HG03196 (cell line): ENCODE results near the gene GP1BB.

Experiments
- ATAC-seq: cut with Tn5 transposase; IDR thresholded peaks from one replicate; pipeline ENCODE4 v1.9.1; 2021; ENCODE audit not compliant: unreplicated experiment

Gene GP1BB

DNA sequence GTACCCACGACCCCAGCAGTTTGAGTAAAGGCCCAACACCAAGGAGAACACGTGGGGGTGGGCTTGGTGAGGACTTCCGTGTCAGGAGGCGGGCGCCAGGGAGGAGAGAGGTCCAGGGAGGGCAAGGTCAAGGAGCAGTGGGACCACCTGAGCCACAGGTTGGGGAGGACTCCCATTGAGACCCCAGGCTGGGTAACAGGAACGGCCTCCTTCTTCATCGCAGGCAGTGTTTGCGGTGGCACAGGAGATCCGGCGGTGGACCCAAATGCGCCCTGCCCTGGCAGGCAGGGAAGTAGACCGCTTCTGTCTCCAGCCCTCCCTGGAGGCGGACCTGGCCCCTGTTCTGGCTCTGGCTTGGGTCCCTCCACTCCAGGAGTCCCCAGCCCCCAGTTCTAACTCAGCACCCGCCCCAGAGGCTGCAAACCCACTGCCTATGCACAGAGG, 31.4 kb downstream of the GP1BB start:
- ATAC-seq = no peak

DNA sequence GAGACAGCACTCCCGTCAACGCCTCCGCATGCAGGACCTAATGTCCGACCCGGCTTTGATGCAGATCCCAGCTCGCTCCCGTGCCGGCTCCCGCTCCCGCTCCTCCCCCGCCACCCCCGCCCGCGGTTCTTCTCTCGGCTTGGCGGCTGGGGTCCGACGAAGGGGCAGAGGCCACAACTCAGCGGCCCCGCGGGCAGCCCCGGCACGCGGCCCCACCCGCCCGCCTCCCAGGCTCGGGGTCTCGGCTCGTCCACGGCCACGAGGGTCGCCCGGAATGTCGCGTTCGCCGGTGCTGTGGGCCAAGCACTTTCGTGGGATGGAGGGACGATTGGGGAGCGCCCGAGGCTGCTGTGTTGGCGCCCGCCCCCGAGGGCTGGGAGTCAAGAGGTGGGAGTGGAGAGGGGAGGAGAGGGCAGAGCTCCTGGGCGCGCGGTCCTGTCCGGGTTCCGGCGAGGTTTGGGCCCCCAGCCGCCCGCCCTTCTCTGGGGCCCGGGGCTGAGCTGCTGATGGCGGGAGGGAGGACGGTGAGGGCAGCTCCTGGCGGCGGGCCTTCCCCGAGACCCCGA, 31.9 kb downstream of the GP1BB start:
- ATAC-seq = no peak

DNA sequence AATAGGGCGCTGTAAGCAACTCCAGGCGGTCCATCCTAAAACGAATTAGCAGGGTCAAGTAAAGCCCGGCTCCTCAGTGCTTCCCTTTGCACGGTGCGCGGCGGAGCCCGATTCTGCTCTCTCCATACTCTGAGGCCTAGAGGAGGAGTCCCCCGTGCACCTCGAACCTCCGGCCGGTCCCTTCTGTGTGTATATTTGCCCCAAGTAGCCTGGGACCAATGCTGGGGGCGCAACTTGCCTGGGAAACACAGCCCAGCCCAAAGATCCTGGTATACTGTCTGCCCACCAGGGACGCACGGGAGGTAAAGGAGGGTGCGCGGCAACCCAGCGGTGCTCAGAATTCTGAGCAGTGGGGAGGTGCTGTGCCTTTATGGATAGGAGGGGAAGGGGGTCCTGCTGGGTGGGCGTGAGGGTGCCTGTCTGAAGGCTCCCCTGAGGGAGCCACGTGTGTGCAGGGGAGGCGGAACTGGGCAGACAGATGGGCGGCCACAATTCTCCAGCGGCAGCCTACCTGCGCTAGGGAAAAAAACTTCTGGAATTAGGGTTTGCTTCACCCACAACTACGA, 32.5 kb downstream of the GP1BB start:
- no peak for ATAC-seq

DNA sequence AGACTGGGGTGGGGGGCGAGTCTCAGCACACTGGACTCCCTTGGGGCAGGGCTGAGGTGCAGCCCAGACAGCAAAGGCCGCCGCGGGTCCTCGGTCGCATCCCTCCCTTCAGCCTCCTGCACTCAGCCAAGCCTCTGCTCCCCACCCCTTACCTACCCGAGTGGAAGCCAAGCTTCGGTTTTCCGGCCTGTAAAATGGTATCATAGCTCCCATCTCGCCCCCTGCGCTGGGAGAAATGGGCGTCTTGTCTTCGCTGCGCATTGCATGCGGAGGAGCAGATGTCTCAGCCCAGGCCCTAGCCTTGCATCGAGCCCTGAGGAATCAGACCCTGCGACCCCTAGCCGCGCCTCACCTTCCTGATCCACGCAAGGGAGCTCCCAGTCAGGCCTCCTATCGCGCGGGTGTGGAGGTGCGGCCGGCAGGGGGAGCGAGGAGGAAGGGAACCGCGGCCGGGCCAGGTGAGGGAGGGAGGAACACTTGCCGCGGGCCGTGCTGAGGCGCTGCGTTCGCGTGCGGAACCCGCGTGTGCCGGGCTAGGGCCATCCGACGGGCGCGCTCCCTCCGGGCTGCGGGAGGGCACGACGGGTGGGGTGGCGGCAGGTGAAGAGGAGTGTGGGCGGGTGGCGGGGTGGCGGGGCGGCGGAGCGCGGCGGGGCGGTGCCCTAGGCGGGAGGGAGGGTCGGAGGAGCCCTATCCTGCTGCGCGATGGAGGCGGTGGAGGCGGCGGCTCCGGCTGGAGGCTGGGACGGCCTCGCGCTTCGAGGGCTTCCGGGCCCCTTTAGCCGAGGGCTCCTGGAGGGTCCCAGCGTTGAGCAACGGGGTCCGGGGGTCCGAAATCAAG, 33.2 kb downstream of the GP1BB start:
- no peak for ATAC-seq

DNA sequence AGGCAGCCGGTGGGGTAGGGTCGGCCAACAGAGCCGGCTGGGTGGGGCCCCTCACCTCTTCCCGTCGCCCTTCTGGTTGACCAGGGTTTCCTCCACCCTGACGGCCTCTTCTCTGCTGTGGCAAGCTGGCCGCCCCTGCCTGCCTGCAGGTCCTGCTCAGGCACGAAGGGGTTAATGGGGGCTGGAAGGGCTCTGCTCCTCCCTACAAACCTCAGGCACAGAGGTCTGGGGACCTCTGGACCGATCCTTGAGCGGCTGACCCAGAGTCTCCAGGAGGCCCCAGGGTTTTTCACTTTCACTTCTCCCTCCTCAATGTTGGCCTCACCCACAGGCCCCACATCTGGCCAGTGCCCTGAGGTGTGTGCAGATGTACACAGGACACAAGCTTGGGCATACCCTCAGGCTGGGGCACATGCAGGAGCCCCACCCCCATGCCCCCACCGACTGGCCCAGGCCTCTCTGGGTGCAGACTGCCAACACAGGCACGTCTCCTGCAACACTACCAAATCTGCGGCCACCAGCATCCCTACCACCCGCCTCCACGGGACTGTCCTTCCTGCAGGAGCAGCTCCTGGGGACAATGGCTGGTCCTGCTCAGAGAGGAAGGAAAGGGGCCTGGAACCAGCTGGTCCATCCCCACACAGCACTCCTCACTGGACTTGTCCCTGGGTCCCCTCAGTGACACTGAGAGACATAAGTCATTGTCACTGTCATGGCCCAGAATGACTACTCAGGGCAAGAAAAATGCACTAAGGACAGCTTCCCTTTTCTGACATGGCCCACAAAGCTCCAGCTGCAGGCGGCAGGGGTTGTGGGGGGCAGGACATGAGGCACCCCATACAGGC, 34.0 kb downstream of the GP1BB start:
- ATAC-seq = no peak

DNA sequence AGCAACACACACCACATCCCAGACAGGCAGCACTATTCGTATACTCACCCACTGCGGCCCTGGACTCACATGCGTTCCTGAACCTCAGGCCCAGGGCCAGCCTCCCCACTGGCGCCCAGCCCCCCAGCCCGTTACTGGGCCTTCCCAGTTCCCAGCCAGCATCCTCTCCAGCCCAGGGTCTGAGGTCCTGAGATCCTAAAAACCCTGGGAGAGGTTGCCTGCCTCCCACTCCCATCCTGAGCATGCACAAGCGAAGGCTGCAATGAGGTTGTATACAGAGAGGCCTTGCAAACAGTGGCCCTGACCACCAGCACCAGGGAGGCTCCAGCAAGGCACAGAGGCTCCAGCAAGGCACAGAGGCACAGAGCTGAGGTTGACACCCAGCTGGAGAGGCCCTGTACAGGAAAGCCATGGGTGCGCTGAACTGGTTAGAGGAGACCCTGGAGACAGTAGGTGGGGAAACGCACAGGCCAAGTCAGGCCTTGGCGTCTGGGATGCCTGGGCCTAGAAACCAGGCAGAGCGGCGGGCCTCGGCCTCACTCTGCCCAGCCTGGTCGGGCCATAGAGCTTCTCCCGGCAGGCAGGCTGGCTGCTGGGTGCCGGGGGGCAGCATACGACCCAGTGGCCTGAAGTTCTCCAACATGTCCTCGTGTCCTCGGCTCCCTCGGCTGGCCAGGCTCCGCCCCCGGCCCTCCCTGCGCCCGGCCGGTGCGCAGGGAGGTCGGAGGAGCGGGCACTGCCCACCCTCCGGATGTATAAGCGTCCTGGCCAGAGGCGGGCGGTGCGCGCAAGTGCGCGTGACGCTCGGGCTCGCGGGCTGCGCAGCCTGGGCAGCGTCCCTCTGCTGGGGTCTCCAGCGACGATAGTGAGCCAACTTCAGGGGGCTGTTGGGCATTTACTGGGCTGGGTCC, 34.9 kb downstream of the GP1BB start:
- ATAC-seq = no peak

DNA sequence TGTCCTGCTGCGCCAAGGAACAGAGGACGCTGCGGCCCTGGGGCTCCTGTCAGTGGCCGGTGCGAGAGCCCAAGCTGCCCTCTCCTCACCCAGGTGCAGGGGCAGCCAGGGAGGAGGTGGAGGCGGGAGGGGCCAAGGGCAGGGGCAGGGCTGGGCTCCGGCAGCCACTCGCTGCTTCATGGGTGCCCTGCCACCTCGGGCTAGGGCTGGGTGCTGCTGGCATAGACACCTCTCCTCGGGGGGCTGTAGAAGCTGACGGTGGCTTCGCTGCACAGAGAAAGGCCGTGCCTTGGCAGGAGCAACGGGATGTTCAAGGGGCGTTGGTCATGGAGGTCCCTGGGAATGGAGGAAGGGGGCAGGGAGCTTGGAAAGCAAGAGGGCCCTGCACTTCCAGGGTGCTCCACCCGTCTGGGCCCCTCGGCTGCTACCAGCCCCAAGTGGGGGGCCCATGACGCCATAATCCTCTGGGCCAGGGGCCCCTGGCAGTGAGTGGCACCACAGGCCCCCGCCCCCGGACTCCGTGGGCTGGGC, 35.6 kb downstream of the GP1BB start:
- ATAC-seq = no peak

DNA sequence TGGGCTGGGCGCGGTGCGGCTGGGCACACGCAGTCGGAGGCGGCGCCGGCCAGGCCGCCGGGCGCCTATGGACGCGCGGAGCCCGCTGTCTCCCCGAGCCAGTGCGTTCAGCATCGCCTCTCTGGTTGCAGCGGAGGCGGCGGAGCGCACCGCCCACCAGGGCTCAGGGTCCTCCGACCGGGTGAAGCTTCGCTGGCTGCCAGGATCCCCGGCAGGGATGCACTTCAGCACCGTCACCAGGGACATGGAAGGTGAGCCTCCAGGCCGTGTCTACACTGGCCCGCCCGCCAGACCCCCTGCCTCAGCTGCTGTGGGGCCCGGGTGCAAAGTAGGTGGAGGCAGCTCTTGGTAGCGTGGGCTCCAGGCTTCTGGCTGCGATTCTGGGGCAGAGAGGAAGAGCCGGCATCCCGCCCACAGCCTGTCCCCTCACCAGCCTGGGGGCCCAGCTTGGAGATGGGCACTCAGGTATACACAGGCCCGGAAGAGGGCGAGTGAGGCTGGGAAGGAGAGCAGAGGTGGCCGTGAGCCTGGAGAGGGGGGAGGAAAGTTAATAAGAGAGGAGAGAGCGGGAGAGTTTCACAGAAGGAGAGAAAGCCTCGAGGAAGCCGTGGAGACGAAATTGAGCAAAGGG, 36.2 kb downstream of the GP1BB start:
- ATAC-seq = no peak

DNA sequence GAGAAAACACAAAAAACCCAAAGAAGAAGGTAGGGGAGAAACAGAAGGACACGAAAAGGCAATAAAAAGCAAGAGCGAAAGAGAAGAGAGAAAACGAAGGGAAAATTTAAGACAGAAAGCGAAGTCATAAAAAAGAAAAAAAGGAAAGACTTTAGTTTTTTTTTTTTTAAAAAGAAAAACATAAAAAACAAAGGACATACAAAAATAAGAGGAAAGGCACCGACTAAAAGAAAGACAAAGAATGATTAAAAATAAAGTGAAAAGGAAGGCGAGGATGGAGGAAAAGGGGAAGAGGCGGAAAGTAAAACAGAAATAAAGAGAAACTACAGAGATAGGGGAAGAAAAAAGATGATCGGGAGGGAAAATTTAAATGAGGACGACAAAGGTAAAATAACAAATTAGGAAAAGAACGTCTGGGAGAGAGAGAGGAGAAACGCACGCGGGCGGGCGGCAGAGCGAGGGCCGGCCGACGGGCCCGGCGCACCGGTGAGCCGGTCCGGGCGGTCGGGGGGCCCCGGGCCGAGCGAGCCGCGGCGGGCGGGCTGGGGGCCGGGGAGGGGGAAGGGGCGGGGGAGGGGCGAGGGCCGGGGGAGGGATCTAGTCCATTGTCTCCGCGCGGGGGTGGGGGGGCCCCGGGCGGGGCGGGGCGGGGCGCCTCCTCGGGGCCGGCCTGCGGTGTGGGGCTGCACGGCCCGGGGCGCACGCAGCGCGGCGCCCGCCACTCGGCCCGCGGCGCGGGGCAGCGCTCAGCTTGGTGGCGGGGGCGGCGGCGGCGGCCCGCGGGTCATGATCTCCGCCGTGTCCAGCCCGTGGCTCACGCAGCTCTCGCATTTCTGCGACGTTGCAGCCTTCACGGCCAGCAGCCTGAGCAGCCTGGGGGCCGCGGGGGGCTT, 37.0 kb downstream of the GP1BB start, which contains the start of gene TBX1:
Gene TBX1 (plus strand): TSS at position 721 of the 893 bp plus-strand sequence. CDS start 66 bp downstream, at position 787.
- ATAC-seq = no peak

DNA sequence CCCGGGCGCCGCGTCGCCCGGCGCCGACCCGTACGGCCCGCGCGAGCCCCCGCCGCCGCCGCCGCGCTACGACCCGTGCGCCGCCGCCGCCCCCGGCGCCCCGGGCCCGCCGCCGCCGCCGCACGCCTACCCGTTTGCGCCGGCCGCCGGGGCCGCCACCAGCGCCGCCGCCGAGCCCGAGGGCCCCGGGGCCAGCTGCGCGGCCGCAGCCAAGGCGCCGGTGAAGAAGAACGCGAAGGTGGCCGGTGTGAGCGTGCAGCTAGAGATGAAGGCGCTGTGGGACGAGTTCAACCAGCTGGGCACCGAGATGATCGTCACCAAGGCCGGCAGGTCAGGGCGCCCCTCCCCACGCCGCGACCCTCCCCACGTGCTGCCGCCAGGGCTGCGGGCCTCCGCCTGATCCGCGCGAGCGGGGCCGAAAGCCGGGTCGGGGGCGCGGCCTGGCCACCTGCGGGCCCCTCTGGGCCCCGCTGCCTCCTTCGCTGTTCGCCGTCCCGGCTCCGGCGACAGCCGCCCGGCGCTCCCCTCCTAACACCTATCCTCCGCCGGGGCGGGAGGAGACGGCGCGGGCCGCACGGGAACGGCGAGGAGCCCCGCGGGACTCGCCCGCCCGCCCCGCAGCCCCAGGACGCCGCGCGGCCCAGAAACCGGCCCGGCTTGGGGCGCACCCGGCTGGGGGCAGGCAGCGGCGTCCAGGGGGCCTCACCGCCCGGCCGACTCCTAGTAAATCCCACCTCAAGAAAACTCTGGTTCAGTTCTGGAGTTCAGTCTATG, 37.8 kb downstream of the GP1BB start:
- ATAC-seq = no peak

DNA sequence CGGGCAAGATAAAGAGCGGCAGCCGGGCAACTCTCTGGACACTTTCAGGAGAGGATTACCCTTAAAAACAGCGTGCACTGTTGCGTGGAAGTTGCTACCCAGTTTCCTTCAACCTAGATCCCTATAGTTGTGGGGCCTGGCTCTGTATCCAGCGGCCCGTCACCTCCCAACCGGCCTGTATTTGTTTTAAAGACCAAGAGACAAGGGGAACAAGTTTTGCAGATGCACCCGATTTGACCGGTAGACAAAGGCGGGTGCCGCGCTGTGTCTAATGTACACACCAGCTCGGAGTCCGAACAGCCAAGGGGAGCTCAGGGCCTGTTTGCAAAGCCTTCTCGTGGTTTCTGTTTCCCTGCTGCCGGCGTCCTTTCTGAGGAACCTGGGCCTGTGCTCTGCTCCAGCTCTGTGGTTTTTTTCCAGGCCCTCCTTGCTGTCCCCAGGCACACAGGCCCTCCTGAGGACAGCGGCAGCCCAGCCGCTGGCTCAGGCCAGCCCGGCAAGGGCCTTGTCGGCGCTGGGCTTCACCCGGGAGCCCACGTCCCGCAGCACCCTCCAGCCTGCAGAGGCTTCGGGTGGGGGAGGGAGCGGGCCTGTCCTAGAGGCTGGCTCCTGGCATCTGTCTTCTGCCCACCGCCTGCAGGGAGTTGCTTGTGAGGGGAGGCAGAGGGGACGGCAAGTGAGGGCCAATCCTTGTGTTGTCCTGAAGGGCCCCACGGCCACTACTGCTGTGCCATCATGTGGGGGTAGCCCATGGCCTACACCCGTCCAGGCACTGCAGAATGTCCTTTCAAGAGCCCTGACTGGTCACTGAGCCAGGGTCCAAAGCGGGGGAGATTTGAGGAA, 38.6 kb downstream of the GP1BB start:
- no peak for ATAC-seq

DNA sequence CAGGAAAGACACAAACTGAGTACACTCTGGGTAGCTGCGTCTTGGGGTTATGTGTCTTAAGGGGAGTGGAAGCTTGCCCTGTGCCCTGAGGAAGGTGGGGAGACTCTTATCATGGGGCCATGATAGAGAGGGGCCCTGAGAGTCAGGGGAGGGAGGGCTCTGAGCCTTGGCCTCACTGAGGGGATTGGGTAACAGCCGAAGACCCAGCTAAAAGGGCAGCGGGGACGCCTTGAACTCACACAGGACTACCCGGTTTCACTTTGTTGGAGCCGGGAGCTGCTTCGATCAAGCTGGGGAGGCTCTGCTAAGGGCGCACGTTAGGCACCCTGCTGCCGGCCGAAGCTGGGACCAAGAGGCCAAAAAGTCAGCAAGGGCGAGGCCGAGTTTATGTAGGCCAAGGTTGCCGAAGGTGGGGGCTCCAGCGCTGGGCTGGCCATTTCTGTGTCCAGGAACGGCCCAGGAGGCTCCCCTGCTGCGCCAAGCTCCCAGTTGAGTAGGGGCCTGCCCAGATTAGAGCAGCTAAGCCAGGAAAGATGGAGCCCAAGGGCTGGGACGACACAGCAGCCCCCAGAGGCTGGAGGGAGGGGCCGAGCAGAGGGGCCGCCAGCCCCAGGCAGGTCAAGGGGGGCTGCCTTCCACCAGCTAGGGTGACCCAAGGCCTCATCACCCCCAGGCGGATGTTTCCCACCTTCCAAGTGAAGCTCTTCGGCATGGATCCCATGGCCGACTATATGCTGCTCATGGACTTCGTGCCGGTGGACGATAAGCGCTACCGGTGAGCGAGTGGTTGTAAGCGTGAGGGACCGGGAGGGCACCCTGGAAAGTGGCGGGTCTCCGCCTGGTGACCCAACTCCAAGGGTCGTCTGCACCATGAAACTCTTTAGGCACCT, 39.5 kb downstream of the GP1BB start:
- no peak for ATAC-seq

DNA sequence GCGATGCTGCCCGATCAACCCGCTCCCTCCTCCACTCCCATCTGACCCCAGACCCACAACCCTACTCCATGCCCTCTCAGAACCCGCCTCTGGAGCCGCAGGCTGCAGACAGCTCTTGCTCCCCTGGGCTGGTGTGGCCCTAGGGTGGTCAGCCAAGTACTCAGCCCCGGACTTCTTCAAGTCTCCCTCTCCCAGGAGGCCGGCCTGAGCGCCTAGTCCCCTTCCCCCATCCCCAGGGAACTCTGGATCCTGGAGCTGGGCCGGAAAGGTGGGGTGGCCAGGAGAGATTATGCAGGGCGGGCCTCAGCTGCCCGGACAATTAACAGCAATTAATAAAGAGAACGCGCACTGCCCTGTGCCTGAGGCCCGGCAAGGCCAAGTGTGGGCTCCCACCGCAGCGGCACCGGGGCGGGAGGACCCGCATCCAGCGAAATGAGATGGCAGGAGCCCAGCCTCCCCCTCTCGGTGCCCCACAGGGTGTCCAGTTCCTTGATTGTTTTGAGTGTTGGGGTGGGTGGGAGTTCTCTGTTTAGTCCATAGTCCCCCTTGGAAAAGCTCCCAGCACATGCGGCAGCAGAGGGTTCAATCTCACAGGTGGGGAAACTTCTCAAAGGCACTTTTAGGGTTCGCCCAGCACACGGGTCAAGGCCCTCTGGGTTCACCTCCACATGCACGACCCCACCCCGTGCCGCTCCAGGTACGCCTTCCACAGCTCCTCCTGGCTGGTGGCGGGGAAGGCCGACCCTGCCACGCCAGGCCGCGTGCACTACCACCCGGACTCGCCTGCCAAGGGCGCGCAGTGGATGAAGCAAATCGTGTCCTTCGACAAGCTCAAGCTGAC, 40.3 kb downstream of the GP1BB start:
- ATAC-seq = no peak

DNA sequence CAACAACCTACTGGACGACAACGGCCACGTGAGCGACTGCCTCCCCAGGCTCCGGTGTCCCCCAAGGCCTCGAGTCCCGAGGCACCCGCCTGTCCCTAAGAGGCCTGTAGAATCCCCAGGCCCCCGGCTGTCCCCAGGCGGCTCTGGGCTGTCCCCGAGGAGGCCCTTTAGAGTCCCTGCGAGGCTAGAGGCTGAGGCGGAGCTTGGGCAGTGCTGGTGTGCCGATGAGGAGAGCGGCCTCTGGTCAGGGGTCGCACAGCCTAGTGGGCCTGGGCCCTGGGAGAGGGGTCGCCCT, 40.9 kb downstream of the GP1BB start:
- no peak for ATAC-seq
